GM19397 (cell line): ENCODE results near the gene MAPKAP1.
"Not testable (repeated sequence)": the region's sequence is repeated elsewhere in the genome, so short reads cannot be mapped to it uniquely, and the experiment has no call there.

ENCODE experiments used
- ATAC-seq: cut with Tn5 transposase; IDR thresholded peaks from one replicate; pipeline ENCODE4 v1.9.1; 2021; ENCODE audit warnings: mild to moderate bottlenecking, moderate library complexity; ENCODE audit not compliant: unreplicated experiment

Gene MAPKAP1

GRCh38 chr9:125732562-125732961 lies 25.6 kb upstream of the MAPKAP1 start:
- ATAC-seq, result no peak

GRCh38 chr9:125730168-125730567 lies 23.2 kb upstream of the MAPKAP1 start:
- ATAC-seq, result no peak

GRCh38 chr9:125726456-125727132 lies 19.6 kb upstream of the MAPKAP1 start:
- ATAC-seq, result no peak

GRCh38 chr9:125707472-125707804 lies 430 bp upstream of the MAPKAP1 start:
- peak; percentile 4 for ATAC-seq

- no peak for ATAC-seq
These were observed 1.1 kb downstream of the MAPKAP1 start for GRCh38 chr9:125705893-125706292.

- ATAC-seq, result no peak
These were observed 3.3 kb downstream of the MAPKAP1 start for GRCh38 chr9:125703662-125704061.

- ATAC-seq, result no peak
These were observed 5.7 kb downstream of the MAPKAP1 start for GRCh38 chr9:125701351-125701750.

GRCh38 chr9:125700791-125701190 lies 6.2 kb downstream of the MAPKAP1 start:
- peak; percentile 71 for ATAC-seq

GRCh38 chr9:125699870-125700269 lies 7.1 kb downstream of the MAPKAP1 start:
- no peak for ATAC-seq

GRCh38 chr9:125696106-125696647 lies 10.8 kb downstream of the MAPKAP1 start:
- ATAC-seq, result no peak

- not testable (repeated sequence) for ATAC-seq
These were observed 11.5 kb downstream of the MAPKAP1 start for GRCh38 chr9:125695548-125695947.

GRCh38 chr9:125694478-125694877 lies 12.5 kb downstream of the MAPKAP1 start:
- no peak for ATAC-seq

GRCh38 chr9:125693492-125693891 lies 13.5 kb downstream of the MAPKAP1 start:
- not testable (repeated sequence) for ATAC-seq

- no peak for ATAC-seq
These were observed 15.1 kb downstream of the MAPKAP1 start for GRCh38 chr9:125691869-125692268.

GRCh38 chr9:125690679-125691078 lies 16.3 kb downstream of the MAPKAP1 start:
- no peak for ATAC-seq

GRCh38 chr9:125687163-125687863 lies 19.7 kb downstream of the MAPKAP1 start:
- ATAC-seq, result no peak

- no peak for ATAC-seq
These were observed 21.8 kb downstream of the MAPKAP1 start for GRCh38 chr9:125685167-125685566.

GRCh38 chr9:125683486-125683885 lies 23.5 kb downstream of the MAPKAP1 start:
- ATAC-seq, result no peak

- no peak for ATAC-seq
These were observed 24.7 kb downstream of the MAPKAP1 start for GRCh38 chr9:125682340-125682739.

GRCh38 chr9:125681657-125682056 lies 25.4 kb downstream of the MAPKAP1 start:
- no peak for ATAC-seq

- ATAC-seq, result no peak
These were observed 25.9 kb downstream of the MAPKAP1 start for GRCh38 chr9:125681086-125681622.

- no peak for ATAC-seq
These were observed 26.6 kb downstream of the MAPKAP1 start for GRCh38 chr9:125680445-125680844.
